Measurements from ENCODE around the gene YWHAB. TPM values are rescaled to one million over a fixed set of nuclear protein-coding genes. Genes with fewer than 3 reads are reported as not detected.

Gene YWHAB
- total RNA-seq, 2 donors from 2014 or later, result 183 to 193 TPM

DNA sequence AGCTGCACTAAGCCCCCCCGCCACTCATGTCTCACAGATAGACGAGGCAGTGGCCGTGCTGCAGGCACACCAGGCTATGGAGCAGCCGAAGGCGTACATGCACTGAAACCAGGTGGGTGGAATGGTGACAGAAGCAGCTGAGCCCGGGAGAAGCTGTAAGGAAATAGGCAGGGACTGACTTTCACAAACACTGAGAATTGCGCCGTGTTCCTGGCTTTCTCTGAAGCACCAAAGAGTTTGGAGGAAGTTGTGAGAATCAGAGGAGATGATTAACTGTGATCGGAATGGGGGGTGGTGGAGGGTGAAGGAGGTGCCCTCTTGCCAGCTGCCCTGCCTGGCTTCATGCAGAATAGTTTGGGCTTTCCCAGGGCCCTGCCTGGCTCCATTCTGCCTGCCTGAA is 53.1 kb downstream of the YWHAB start:
- Mint-ChIP-seq H3K36me3 (ENCODE audit: low read depth) (peaks cover 77% of the 10 kb centered on the region), H3K4me1 (peaks cover 12% of the 10 kb centered on the region), H3K9me3 (no peaks in the 10 kb centered on the region), H3K27ac (no peak overlapping the region), H3K4me3 (no peak overlapping the region), H3K27me3 (ENCODE audit: insufficient read depth) (no peaks in the 10 kb centered on the region)
- Histone ChIP-seq H3K27ac (ENCODE audit: low read depth, low read length) (no peak overlapping the region), H3K4me3 (ENCODE audit: low read length) (no peak overlapping the region), H3K27me3 (ENCODE audit: control insufficient read depth, insufficient read depth, low read length, poor library complexity, severe bottlenecking) (no peaks in the 10 kb centered on the region), H3K9me3 (ENCODE audit: control insufficient read depth, low read length) (no peaks in the 10 kb centered on the region), H3K4me1 (ENCODE audit: control insufficient read depth, insufficient read depth, low read length) (peaks cover 4% of the 10 kb centered on the region), H3K36me3 (ENCODE audit: control insufficient read depth, insufficient read depth, low read length) (peaks cover 91% of the 10 kb centered on the region), H3K9ac (ENCODE audit: extremely low read depth, low read length, poor library complexity, severe bottlenecking) (no peak overlapping the region)
- WGBS, 2 experiments (ENCODE audit: insufficient coverage in 1 of 2, insufficient read length in 1 of 2), result 93 to 94% methylated on average over 5 to 9 of the region's 9 CpGs
- DNase-seq, result no peak
- TF ChIP-seq, protein P1, sequence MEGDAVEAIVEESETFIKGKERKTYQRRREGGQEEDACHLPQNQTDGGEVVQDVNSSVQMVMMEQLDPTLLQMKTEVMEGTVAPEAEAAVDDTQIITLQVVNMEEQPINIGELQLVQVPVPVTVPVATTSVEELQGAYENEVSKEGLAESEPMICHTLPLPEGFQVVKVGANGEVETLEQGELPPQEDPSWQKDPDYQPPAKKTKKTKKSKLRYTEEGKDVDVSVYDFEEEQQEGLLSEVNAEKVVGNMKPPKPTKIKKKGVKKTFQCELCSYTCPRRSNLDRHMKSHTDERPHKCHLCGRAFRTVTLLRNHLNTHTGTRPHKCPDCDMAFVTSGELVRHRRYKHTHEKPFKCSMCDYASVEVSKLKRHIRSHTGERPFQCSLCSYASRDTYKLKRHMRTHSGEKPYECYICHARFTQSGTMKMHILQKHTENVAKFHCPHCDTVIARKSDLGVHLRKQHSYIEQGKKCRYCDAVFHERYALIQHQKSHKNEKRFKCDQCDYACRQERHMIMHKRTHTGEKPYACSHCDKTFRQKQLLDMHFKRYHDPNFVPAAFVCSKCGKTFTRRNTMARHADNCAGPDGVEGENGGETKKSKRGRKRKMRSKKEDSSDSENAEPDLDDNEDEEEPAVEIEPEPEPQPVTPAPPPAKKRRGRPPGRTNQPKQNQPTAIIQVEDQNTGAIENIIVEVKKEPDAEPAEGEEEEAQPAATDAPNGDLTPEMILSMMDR (conservative IDR thresholded peaks at IDR 0.05), result no peak

DNA sequence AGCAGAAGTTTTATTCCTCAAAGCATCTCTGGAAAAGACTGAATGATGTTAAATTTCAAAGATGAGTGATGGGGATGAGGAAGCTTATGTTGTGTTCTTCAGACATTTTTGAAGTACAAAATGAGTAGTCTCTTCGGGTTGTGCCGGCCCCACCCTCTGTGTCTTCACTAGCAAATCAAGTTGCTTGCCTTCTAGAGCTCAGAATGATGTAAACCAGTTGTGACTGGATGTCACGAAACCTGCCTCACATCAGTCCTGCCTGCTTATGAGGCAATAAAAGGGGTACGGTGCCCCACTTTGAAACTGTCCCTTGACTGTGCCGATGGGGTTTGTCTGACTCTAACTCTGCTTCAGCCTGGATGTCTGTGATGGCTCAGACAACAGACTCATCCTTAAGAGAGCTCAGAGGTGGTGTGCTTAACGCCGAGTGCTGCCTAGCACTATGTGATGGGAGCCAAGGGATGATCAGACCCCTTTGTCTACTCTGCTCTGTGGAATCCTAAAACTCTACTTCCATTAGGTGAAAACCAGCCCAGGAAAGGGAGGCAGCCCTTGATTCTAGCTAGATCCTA is 55.7 kb downstream of the YWHAB start:
- H3K27me3 ChIP-seq (ENCODE audit: control insufficient read depth, insufficient read depth, low read length, poor library complexity, severe bottlenecking), result no peaks in the 10 kb centered on the region
- no peak overlapping the region for H3K4me3 Mint-ChIP-seq
- H3K4me1 ChIP-seq (ENCODE audit: control insufficient read depth, insufficient read depth, low read length), result peaks cover 4% of the 10 kb centered on the region
- TF ChIP-seq, protein P1 (conservative IDR thresholded peaks at IDR 0.05), result no peak
- H3K36me3 Mint-ChIP-seq (ENCODE audit: low read depth), result peaks cover 73% of the 10 kb centered on the region
- no peaks in the 10 kb centered on the region for H3K9me3 ChIP-seq (ENCODE audit: control insufficient read depth, low read length)
- peaks cover 12% of the 10 kb centered on the region for H3K4me1 Mint-ChIP-seq
- no peaks in the 10 kb centered on the region for H3K9me3 Mint-ChIP-seq
- no peaks in the 10 kb centered on the region for H3K27me3 Mint-ChIP-seq (ENCODE audit: insufficient read depth)
- H3K4me3 ChIP-seq (ENCODE audit: low read length), result no peak overlapping the region
- H3K27ac ChIP-seq (ENCODE audit: low read depth, low read length), result no peak overlapping the region
- no peak overlapping the region for H3K9ac ChIP-seq (ENCODE audit: extremely low read depth, low read length, poor library complexity, severe bottlenecking)
- 91 to 95% methylated on average over 5 to 7 of the region's 7 CpGs for WGBS, 2 experiments (ENCODE audit: insufficient coverage in 1 of 2, insufficient read length in 1 of 2)
- H3K27ac Mint-ChIP-seq, result no peak overlapping the region
- DNase-seq, result no peak
- H3K36me3 ChIP-seq (ENCODE audit: control insufficient read depth, insufficient read depth, low read length), result peaks cover 95% of the 10 kb centered on the region

DNA sequence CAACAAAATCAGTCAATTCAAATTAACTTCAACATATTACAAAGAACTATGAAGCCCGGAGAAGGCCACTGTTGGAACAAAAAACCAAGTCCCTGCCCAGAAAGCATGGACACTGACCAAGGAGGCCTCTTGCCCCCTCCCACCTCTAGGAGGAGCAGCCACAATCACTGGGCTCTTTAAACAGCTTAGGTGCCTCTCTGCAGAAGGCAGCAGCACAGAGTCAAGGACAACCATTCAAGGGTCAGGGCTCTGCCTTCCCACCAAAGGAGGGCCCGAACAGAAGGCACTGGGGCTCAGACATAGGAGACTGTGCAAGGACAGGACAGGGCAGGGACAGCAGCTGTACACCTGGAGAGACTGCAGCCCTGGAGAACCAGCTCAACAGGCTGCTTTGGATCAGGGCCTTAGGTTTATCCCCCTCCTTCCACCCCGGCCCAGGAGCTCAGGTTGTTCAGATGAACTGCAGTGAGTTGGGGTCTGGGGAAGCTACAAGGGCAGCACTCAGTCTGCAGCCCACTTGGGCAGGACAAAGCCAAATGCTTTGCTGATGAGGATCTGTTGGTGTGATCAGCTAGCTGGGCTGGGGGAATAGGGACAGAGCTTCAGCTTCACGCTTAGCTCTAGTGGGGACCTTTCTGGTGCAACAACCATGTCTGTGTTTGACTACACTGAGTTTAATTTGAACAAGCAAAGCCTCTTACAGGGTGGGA is 56.9 kb downstream of the YWHAB start:
- peak overlapping the region; percentile 62 for H3K27ac Mint-ChIP-seq
- H3K4me1 ChIP-seq (ENCODE audit: control insufficient read depth, insufficient read depth, low read length), result peaks cover 4% of the 10 kb centered on the region
- peaks cover 95% of the 10 kb centered on the region for H3K36me3 ChIP-seq (ENCODE audit: control insufficient read depth, insufficient read depth, low read length)
- no peak overlapping the region for H3K27ac ChIP-seq (ENCODE audit: low read depth, low read length)
- 78 to 92% methylated on average over 1 to 4 of the region's 4 CpGs for WGBS, 2 experiments (ENCODE audit: insufficient coverage in 1 of 2, insufficient read length in 1 of 2)
- peak; percentile 62 for DNase-seq
- no peaks in the 10 kb centered on the region for H3K27me3 Mint-ChIP-seq (ENCODE audit: insufficient read depth)
- peaks cover 6% of the 10 kb centered on the region for H3K4me1 Mint-ChIP-seq
- H3K4me3 ChIP-seq (ENCODE audit: low read length), result no peak overlapping the region
- no peaks in the 10 kb centered on the region for H3K9me3 Mint-ChIP-seq
- H3K4me3 Mint-ChIP-seq, result no peak overlapping the region
- H3K36me3 Mint-ChIP-seq (ENCODE audit: low read depth), result peaks cover 71% of the 10 kb centered on the region
- TF ChIP-seq, protein P1 (conservative IDR thresholded peaks at IDR 0.05), result peak; percentile 63
- H3K9ac ChIP-seq (ENCODE audit: extremely low read depth, low read length, poor library complexity, severe bottlenecking), result no peak overlapping the region
- H3K9me3 ChIP-seq (ENCODE audit: control insufficient read depth, low read length), result no peaks in the 10 kb centered on the region
- H3K27me3 ChIP-seq (ENCODE audit: control insufficient read depth, insufficient read depth, low read length, poor library complexity, severe bottlenecking), result no peaks in the 10 kb centered on the region

Measured in endodermal cell (in vitro differentiated cells).